NCI-H1105 treated with DMSO at 0.1 percent for 48 hours (cell line): ENCODE measurements around the gene DVL3.
"Not testable (repeated sequence)": the region's sequence is repeated elsewhere in the genome, so short reads cannot be mapped to it uniquely, and the experiment has no call there.

Source experiments
- DNase-seq: peaks from one replicate; lab custom pipeline; 2025; lab: John Stamatoyannopoulos, UW

Gene DVL3

DNA sequence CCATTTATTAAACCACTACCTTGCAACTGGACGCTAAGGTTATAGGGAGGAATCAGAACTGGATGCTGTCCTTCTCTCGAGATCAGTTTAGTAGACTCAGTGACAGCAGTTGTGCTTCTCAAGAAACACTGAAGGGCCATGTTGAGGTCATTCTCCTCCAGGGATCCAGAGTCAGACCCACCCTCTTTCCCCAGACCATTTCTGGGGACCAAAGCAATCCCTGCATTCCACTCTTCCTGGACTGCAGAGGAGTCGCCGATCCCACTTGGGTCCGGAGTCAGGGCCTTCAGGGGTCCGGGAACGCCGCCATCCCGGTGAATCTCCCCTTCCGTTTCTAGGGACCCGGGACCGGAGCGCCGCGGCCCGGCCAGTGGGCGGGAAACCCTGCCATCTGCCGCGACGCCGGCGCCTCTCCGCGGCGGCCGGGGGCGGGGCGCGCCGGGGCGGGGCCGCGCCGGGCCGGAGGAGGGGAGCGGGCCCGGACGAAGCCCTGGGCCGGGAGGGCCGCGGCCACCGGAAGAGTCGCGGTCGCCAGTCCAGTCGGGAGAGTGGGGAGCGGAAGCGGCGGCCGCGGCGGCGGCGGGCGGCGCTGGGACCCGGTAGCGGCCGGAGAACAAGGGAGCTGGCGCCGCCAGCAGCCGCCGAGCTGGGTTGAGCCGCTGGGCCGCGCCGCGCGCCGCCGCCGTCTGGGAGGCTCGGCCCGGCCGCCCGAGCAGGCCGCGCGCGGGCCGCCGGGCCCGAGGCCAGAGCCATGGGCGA, at the start of gene DVL3:
Gene DVL3 (plus strand): TSS at position 493 of the 759 bp plus-strand sequence. CDS start 259 bp downstream, at position 752.
- DNase-seq, result peak; percentile 75

DNA sequence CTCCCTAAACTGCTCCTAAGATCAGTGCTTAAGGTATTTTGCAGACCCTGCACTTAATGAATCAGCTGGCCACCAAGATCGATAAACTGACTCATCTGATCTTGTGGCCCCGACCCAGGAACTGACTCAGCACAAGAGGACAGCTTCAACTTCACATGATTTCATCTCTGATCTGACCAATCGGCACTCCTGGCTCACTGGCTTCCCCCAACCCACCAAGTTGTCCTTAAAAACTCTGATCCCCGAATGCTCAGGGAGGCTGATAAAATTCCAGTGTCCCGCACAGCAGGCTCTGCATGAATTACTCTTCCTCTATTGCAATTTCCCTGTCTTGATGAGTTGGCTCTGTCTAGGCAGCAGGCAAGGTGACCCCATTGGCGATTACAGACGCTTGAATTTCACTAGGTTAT, 44.9 kb upstream of the DVL3 start:
- no peak for DNase-seq

DNA sequence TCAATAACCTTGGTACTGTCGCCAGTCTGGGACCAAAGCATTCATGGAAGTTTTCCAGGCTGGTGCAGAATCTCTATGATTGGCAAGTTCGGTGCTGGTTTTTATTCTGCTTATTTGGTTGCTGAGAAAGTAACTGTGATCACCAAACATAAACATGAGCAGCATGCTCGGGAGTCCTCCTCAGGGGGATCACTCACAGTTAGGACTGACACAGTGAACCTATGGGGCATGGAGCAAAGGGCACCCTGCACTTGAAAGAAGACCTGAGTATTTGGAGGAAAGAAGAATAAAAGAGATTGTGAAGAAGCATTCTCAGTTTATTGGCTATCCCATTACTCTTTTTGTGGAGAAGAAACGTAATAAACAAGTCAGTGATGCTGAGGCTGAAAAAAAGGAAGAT, 39.2 kb upstream of the DVL3 start:
- no peak for DNase-seq

DNA sequence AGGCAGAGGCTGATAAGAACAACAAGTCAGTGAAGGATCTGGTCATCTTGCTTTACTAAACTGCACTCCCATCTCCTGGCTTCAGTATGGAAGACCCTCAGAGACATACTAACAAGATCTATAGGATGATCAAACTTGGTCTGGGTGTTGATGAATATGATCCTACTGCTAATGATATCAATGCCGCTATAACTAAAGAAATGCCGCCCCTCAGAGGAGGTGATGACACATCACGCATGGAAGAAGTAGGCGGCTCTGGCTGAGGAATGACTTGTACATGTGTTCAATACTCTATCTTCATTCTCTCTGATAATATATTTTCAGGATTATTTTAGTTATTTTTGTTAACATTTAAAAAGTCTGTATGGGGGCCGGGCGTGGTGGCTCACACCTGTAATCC, 37.5 kb upstream of the DVL3 start:
- DNase-seq, result no peak

GRCh38 chr3:184121031-184121430, 34.1 kb upstream of the DVL3 start:
- DNase-seq, result not testable (repeated sequence)

- DNase-seq, result no peak
Observed at GRCh38 chr3:184126006-184126405, 29.2 kb upstream of the DVL3 start.

DNA sequence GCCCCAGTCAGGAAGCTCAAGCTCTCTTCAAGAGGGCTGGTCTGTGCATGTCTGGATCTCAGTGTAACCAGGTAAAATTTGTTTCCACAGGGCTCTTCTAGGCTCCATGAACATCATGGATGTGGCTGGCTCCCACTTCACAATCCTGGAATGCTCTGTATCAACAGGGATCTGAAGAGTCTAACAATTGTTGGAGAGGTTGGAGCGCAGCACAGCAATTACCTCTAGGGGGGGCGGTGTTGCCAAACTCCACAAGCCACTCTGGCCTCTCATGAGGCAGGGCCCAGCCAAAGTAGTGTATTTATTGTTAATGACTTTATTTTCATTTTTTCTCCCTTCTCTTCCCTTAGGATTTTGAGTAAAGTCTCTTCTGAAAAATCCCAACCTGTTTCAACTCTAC, 26.2 kb upstream of the DVL3 start:
- peak; percentile 63 for DNase-seq

GRCh38 chr3:184132945-184133344, 22.2 kb upstream of the DVL3 start:
- DNase-seq, result no peak

DNA sequence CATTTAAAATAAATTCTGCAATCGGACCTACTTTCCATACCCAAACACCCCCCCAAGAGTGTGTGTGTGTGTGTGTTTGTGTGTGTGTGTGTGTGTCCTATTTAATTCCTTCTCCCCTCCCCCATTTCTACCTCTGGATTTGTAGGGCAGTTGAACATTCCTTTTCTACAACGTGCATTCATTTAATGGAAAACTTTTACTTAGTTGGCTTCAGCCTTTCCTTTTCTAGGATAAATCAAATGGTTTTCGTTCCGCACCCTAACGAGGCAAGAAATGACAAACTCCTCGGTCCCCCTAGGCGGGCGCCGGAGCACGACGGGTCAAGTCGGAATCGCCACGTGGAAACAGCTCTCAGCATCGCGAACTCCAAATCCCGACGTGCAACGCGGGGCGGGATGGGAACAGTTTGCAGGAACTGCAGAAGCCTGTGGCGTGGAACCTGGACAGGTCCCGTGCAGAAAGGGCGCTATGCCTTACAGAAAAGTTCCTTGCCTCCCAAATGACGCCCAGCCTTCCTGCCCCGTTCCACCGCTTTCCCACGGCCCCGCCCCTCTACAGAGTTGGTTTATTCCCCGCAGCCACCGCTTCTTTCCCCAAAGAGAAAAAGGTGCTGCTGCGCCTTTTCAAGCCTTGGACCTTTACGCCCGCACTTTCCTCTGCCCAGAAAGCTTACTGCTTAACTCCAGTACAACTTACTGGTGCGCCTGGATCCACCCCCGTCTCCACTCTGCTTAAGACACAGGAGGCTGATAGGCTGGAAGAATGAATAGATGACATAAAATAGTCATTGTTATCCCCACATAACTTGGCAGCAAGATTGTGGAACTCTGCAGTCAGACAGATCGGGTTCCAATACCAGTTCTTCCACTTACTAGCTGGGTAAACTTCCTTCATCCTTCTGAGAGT, 21.1 kb upstream of the DVL3 start:
- DNase-seq, result peak; percentile 78

DNA sequence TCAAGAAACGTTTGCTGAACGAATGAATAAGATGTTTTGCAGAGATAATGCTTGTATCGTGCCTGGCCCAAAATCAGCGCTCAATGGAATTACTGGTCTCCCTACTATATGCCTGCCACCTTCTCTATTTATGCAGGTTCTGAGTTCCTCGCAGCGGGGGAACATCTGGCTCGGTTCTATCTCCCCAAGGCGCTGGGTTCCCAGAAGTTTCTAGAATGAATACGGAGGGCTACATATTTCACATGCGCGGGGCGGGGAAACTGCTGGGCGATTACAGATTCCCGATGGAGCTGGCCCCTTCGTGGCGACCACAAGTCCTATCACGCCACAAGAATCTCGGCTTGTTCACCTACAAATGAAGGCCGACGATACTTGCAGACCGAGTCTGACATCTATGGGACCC, 20.4 kb upstream of the DVL3 start:
- no peak for DNase-seq

- DNase-seq, result peak; percentile 99
Observed at GRCh38 chr3:184135149-184135910, 19.8 kb upstream of the DVL3 start, which contains the start of gene EIF2B5. EIF2B5 (plus strand) TSS chr3:184135358; CDS start chr3:184135386, 28 bp downstream.

DNA sequence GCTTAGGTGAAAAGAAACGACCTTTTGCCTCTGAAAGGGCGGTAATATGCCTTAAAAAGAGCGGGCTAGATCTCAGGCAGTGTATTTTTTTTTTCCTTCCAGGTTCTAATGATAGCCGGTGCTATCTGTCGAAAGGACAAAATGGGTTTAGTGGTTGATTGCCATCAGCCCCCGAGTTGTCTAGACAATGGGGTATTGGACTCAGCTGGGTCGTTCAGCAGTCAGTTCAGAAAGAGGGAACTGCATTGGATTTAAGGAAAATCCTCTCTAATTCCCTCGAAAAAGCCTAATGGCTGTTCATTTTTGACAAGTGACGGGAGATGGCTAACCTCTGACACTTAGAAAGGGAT, 19.3 kb upstream of the DVL3 start:
- DNase-seq, result no peak

DNA sequence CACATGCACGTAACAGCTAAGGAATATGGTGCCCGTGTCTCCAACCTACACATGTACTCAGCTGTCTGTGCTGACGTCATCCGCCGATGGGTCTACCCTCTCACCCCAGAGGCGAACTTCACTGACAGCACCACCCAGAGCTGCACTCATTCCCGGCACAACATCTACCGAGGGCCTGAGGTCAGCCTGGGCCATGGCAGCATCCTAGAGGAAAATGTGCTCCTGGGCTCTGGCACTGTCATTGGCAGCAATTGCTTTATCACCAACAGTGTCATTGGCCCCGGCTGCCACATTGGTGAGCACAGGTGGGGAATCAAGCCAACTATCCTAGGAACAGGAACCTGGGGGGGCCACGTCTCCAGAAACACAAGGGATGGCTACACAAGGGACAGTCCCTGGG, 14.7 kb upstream of the DVL3 start:
- DNase-seq, result no peak

- no peak for DNase-seq
Observed at GRCh38 chr3:184142199-184142598, 13.0 kb upstream of the DVL3 start.

GRCh38 chr3:184143327-184143726, 11.8 kb upstream of the DVL3 start:
- no peak for DNase-seq

GRCh38 chr3:184144505-184144904, 10.7 kb upstream of the DVL3 start:
- no peak for DNase-seq

GRCh38 chr3:184145111-184145524, 10.1 kb upstream of the DVL3 start:
- peak; percentile 81 for DNase-seq

GRCh38 chr3:184145751-184146270, 9.4 kb upstream of the DVL3 start:
- DNase-seq, result no peak

DNA sequence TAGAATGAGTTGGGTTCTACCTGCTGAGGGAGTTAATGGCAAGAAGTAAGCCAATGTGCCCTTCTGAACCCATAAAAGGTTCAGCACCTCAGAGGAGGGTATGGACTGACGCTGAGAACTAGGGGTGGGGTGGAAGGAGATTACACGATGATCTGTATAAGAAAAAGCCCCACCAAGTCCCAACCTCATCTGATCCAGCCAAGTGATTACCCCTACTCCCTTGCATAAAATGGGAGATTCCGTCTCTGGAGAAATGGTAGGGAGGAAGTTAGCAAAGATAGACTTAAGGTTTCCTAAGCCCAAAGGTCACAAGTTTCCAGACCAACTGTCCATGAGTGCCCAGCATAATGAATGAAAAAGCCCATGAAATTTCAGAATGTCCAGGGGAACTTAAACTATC, 7.1 kb upstream of the DVL3 start:
- no peak for DNase-seq

GRCh38 chr3:184149123-184149522, 6.1 kb upstream of the DVL3 start:
- DNase-seq, result no peak

- DNase-seq, result not testable (repeated sequence)
Observed at GRCh38 chr3:184149770-184150169, 5.4 kb upstream of the DVL3 start.
